Measurements from ENCODE around the gene TUBB6.

TUBB6 gene

GRCh38 chr18:12290086-12290485 lies 18.0 kb upstream of the TUBB6 start:
- DNase-seq: no peak
- Histone ChIP-seq H3K36me3 (ENCODE audit: control insufficient read depth, insufficient read depth, low read length) (no peaks in the 10 kb centered on the region), H3K27ac (ENCODE audit: insufficient read depth, low read length, poor library complexity, severe bottlenecking) (no peak overlapping the region), H3K27me3 (replicated peaks; ENCODE audit: control insufficient read depth, insufficient read depth, low read length, poor library complexity, severe bottlenecking) (peaks cover 17% of the 10 kb centered on the region), H3K4me3 (ENCODE audit: insufficient read depth, low read depth, low read length, poor library complexity, severe bottlenecking) (no peak overlapping the region), H3K9me3 (ENCODE audit: control insufficient read depth, low read length) (no peaks in the 10 kb centered on the region), H3K4me1 (ENCODE audit: control insufficient read depth, insufficient read depth, low read length, poor library complexity, severe bottlenecking) (no peaks in the 10 kb centered on the region)

- no peaks in the 10 kb centered on the region for H3K9me3 ChIP-seq (ENCODE audit: control insufficient read depth, low read length)
- no peak overlapping the region for H3K4me3 ChIP-seq (ENCODE audit: insufficient read depth, low read depth, low read length, poor library complexity, severe bottlenecking)
- no peaks in the 10 kb centered on the region for H3K4me1 ChIP-seq (ENCODE audit: control insufficient read depth, insufficient read depth, low read length, poor library complexity, severe bottlenecking)
- H3K36me3 ChIP-seq (ENCODE audit: control insufficient read depth, insufficient read depth, low read length): no peaks in the 10 kb centered on the region
- no peak overlapping the region for H3K27ac ChIP-seq (ENCODE audit: insufficient read depth, low read length, poor library complexity, severe bottlenecking)
- peaks cover 17% of the 10 kb centered on the region for H3K27me3 ChIP-seq (replicated peaks; ENCODE audit: control insufficient read depth, insufficient read depth, low read length, poor library complexity, severe bottlenecking)
- DNase-seq: no peak
Observed at GRCh38 chr18:12291161-12291560, 16.9 kb upstream of the TUBB6 start.

DNA sequence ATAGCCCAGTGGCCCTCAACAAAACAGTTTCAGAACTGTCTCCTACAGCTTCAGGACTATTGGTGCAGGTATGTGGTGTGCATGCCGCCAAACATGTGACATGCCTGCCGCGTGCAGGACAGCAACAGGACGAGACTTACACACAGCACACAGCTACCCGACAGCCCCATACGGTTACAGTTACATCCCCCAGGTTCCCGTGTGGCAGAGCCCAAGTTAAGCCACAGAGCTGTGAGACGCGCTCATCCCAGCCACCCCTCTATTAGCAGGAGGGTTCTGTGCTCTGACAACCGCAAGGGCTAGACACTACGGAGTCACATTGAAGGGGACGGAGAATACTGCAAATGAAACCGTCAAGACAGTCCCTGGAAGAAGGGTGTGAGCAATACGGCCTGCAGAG lies 16.4 kb upstream of the TUBB6 start:
- DNase-seq: no peak
- H3K36me3 ChIP-seq (ENCODE audit: control insufficient read depth, insufficient read depth, low read length): no peaks in the 10 kb centered on the region
- H3K9me3 ChIP-seq (ENCODE audit: control insufficient read depth, low read length): no peaks in the 10 kb centered on the region
- no peaks in the 10 kb centered on the region for H3K4me1 ChIP-seq (ENCODE audit: control insufficient read depth, insufficient read depth, low read length, poor library complexity, severe bottlenecking)
- no peak overlapping the region for H3K27ac ChIP-seq (ENCODE audit: insufficient read depth, low read length, poor library complexity, severe bottlenecking)
- H3K4me3 ChIP-seq (ENCODE audit: insufficient read depth, low read depth, low read length, poor library complexity, severe bottlenecking): no peak overlapping the region
- H3K27me3 ChIP-seq (replicated peaks; ENCODE audit: control insufficient read depth, insufficient read depth, low read length, poor library complexity, severe bottlenecking): peaks cover 17% of the 10 kb centered on the region

- no peak overlapping the region for H3K27ac ChIP-seq (ENCODE audit: insufficient read depth, low read length, poor library complexity, severe bottlenecking)
- no peaks in the 10 kb centered on the region for H3K36me3 ChIP-seq (ENCODE audit: control insufficient read depth, insufficient read depth, low read length)
- no peak for DNase-seq
- no peak overlapping the region for H3K4me3 ChIP-seq (ENCODE audit: insufficient read depth, low read depth, low read length, poor library complexity, severe bottlenecking)
- no peaks in the 10 kb centered on the region for H3K9me3 ChIP-seq (ENCODE audit: control insufficient read depth, low read length)
- H3K4me1 ChIP-seq (ENCODE audit: control insufficient read depth, insufficient read depth, low read length, poor library complexity, severe bottlenecking): no peaks in the 10 kb centered on the region
- H3K27me3 ChIP-seq (replicated peaks; ENCODE audit: control insufficient read depth, insufficient read depth, low read length, poor library complexity, severe bottlenecking): peaks cover 7% of the 10 kb centered on the region
Observed at GRCh38 chr18:12293831-12294230, 14.2 kb upstream of the TUBB6 start.

DNA sequence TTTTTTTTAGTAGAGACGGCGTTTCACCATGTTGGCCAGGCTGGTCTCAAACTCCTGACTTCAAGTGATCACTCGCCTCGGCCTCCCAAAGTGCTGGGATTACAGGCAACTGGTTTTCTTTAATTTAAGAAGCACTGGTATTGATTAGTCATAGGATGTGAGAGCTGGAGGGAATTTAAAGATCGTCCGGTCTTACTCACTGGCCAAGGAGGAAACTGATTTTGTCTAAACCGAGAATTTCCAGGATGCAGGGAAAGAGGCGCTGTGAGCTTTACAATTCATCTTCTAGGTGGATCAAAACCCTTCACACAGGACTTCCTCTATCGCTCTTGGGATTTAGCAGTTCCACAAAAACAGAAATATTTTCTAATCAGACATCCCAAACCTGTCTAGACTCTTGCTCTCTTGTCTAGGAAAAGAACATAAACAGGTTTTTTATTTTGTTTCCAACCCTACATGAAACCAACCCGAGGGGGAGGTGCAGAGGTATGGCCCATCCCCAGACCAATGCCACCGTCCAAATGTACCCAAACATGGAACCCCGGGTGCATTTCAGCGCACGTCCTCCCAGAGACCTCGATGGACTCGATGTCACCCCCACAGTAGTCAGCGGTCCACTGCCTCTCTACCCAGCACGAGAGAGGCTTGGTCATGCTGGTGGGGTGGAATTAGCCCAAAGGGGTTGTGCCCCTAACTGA lies 12.5 kb upstream of the TUBB6 start:
- H3K27me3 ChIP-seq (replicated peaks; ENCODE audit: control insufficient read depth, insufficient read depth, low read length, poor library complexity, severe bottlenecking): no peaks in the 10 kb centered on the region
- no peaks in the 10 kb centered on the region for H3K36me3 ChIP-seq (ENCODE audit: control insufficient read depth, insufficient read depth, low read length)
- H3K4me3 ChIP-seq (ENCODE audit: insufficient read depth, low read depth, low read length, poor library complexity, severe bottlenecking): no peak overlapping the region
- H3K4me1 ChIP-seq (ENCODE audit: control insufficient read depth, insufficient read depth, low read length, poor library complexity, severe bottlenecking): no peaks in the 10 kb centered on the region
- H3K9me3 ChIP-seq (ENCODE audit: control insufficient read depth, low read length): no peaks in the 10 kb centered on the region
- no peak for DNase-seq
- no peak overlapping the region for H3K27ac ChIP-seq (ENCODE audit: insufficient read depth, low read length, poor library complexity, severe bottlenecking)

DNA sequence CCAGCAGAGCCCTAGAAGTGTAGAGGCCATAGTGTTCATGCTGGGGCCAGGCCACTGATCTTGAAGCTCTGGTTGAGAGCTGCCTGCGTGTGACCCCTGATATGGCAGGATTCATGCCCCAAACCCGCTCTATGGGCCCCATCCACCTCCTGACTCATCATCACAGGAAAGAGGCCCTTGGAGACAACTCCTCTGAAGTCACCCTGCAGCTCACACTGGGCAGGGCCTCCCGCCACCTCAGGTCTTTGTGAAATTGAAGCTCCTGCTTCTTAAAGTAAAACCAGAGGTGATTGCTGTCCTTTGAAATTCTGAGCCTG lies 12.0 kb upstream of the TUBB6 start:
- no peak overlapping the region for H3K4me3 ChIP-seq (ENCODE audit: insufficient read depth, low read depth, low read length, poor library complexity, severe bottlenecking)
- no peaks in the 10 kb centered on the region for H3K36me3 ChIP-seq (ENCODE audit: control insufficient read depth, insufficient read depth, low read length)
- no peaks in the 10 kb centered on the region for H3K4me1 ChIP-seq (ENCODE audit: control insufficient read depth, insufficient read depth, low read length, poor library complexity, severe bottlenecking)
- H3K27me3 ChIP-seq (replicated peaks; ENCODE audit: control insufficient read depth, insufficient read depth, low read length, poor library complexity, severe bottlenecking): no peaks in the 10 kb centered on the region
- H3K9me3 ChIP-seq (ENCODE audit: control insufficient read depth, low read length): no peaks in the 10 kb centered on the region
- no peak for DNase-seq
- no peak overlapping the region for H3K27ac ChIP-seq (ENCODE audit: insufficient read depth, low read length, poor library complexity, severe bottlenecking)

- H3K4me3 ChIP-seq (ENCODE audit: insufficient read depth, low read depth, low read length, poor library complexity, severe bottlenecking): no peak overlapping the region
- H3K4me1 ChIP-seq (ENCODE audit: control insufficient read depth, insufficient read depth, low read length, poor library complexity, severe bottlenecking): no peaks in the 10 kb centered on the region
- no peak for DNase-seq
- no peaks in the 10 kb centered on the region for H3K9me3 ChIP-seq (ENCODE audit: control insufficient read depth, low read length)
- no peaks in the 10 kb centered on the region for H3K27me3 ChIP-seq (replicated peaks; ENCODE audit: control insufficient read depth, insufficient read depth, low read length, poor library complexity, severe bottlenecking)
- H3K36me3 ChIP-seq (ENCODE audit: control insufficient read depth, insufficient read depth, low read length): no peaks in the 10 kb centered on the region
- no peak overlapping the region for H3K27ac ChIP-seq (ENCODE audit: insufficient read depth, low read length, poor library complexity, severe bottlenecking)
Observed at GRCh38 chr18:12296457-12296856, 11.6 kb upstream of the TUBB6 start.

DNA sequence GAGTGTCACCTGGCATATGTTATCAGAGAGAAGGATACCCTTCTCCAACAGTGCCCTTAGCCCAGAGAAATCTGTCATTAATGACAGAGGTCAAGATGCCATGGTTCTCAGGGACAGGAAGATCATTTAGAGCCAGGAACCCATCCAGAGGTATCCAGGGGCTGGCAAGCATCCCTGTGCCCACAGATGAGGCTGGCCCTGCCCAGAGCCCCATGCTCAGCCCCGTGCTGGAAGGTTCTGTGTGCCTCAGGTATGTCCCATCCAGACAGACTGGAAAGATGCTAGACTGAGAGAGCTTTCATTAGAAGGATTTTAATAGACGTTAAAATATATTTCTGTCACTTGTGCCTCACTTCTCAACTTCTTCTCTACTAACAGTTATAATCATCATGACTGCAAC lies 8.2 kb upstream of the TUBB6 start:
- DNase-seq: no peak
- no peak overlapping the region for H3K27ac ChIP-seq (ENCODE audit: insufficient read depth, low read length, poor library complexity, severe bottlenecking)

GRCh38 chr18:12301263-12302005 lies 6.6 kb upstream of the TUBB6 start:
- H3K4me3 ChIP-seq (ENCODE audit: insufficient read depth, low read depth, low read length, poor library complexity, severe bottlenecking): no peak overlapping the region
- DNase-seq: no peak
- no peak overlapping the region for H3K27ac ChIP-seq (ENCODE audit: insufficient read depth, low read length, poor library complexity, severe bottlenecking)
- peaks cover 4% of the 10 kb centered on the region for H3K27me3 ChIP-seq (replicated peaks; ENCODE audit: control insufficient read depth, insufficient read depth, low read length, poor library complexity, severe bottlenecking)
- no peaks in the 10 kb centered on the region for H3K36me3 ChIP-seq (ENCODE audit: control insufficient read depth, insufficient read depth, low read length)
- H3K4me1 ChIP-seq (ENCODE audit: control insufficient read depth, insufficient read depth, low read length, poor library complexity, severe bottlenecking): no peaks in the 10 kb centered on the region
- H3K9me3 ChIP-seq (ENCODE audit: control insufficient read depth, low read length): no peaks in the 10 kb centered on the region

More for the DNA sequence above, 8.2 kb upstream of the TUBB6 start:
- no peaks in the 10 kb centered on the region for H3K27me3 ChIP-seq (replicated peaks; ENCODE audit: control insufficient read depth, insufficient read depth, low read length, poor library complexity, severe bottlenecking)
- no peaks in the 10 kb centered on the region for H3K36me3 ChIP-seq (ENCODE audit: control insufficient read depth, insufficient read depth, low read length)
- no peaks in the 10 kb centered on the region for H3K9me3 ChIP-seq (ENCODE audit: control insufficient read depth, low read length)
- H3K4me3 ChIP-seq (ENCODE audit: insufficient read depth, low read depth, low read length, poor library complexity, severe bottlenecking): no peak overlapping the region
- H3K4me1 ChIP-seq (ENCODE audit: control insufficient read depth, insufficient read depth, low read length, poor library complexity, severe bottlenecking): no peaks in the 10 kb centered on the region

DNA sequence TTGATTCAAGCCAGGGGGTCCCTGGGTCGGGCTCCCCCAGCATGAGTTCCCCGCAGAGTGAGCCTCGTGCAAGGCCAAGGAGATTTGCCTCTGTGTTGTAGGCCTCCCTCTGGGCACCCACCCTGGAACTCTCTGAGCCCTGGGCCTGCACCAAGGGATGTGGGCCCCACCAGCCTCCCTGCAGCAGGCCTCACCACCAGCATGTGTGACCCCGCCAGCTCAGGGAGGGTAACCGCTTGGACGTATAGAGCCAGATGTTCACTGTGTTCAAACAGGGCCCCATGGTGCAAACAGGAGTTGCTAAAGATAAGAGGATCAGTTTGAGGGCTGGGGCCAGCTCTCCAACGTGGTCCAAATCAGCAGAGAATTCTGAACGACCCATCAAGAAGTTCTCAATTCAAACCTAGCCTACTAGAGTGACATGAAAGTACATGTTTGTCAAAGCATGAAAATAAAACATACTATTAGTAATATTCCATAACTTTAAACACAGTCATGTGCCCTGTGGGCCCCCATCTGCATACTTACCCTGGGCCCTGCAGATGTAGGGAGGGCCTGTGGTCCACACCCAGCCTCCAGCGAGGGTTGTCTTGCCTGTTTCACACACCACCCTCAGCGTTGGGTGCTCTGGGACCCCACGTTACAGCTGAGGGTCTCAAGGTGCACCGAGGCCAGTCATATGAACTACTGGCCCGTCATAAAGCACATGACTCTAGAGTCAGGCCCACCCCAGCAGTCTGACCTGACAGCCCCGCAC lies 5.5 kb upstream of the TUBB6 start:
- Histone ChIP-seq H3K4me3 (ENCODE audit: insufficient read depth, low read depth, low read length, poor library complexity, severe bottlenecking) (no peak overlapping the region), H3K27me3 (replicated peaks; ENCODE audit: control insufficient read depth, insufficient read depth, low read length, poor library complexity, severe bottlenecking) (peaks cover 13% of the 10 kb centered on the region), H3K9me3 (ENCODE audit: control insufficient read depth, low read length) (no peaks in the 10 kb centered on the region), H3K36me3 (ENCODE audit: control insufficient read depth, insufficient read depth, low read length) (no peaks in the 10 kb centered on the region), H3K27ac (ENCODE audit: insufficient read depth, low read length, poor library complexity, severe bottlenecking) (no peak overlapping the region), H3K4me1 (ENCODE audit: control insufficient read depth, insufficient read depth, low read length, poor library complexity, severe bottlenecking) (peaks cover 7% of the 10 kb centered on the region)
- no peak for DNase-seq
